Neural progenitor cell (in vitro differentiated cells): Measurements from ENCODE around the gene PCGF3. TPM values are rescaled to one million over a fixed set of nuclear protein-coding genes. Genes with fewer than 3 reads are reported as not detected.

ENCODE experiments used
- DNase-seq: peaks from one replicate; pipeline ENCODE4 v3.0.0-alpha.2; 2016; ENCODE audit warnings: low spot score
- H2AFZ ChIP-seq: fragments of 200-600 bp; sonication (generic); replicated peaks from 2 replicates; pipeline ENCODE4 v1.6.1; 2016; ENCODE audit warnings: antibody characterized with exemption
- H3F3A ChIP-seq: fragments of 200-600 bp; sonication (generic); 2 replicates; pipeline ENCODE4 v1.6.1; 2016; ENCODE audit warnings: antibody characterized with exemption, low read depth
- H3K27ac ChIP-seq: fragments of 200-600 bp; sonication (generic); 2 replicates; pipeline ENCODE4 v1.5.1; 2016; ENCODE audit warnings: mild to moderate bottlenecking
- H3K27me3 ChIP-seq: fragments of 200-600 bp; sonication (generic); 2 replicates; pipeline ENCODE4 v1.6.1; 2016; ENCODE audit warnings: mild to moderate bottlenecking, moderate library complexity
- H3K36me3 ChIP-seq: fragments of 200-600 bp; sonication (generic); 2 replicates; pipeline ENCODE4 v1.5.1; 2016
- H3K4me1 ChIP-seq: fragments of 200-600 bp; sonication (generic); 2 replicates; pipeline ENCODE4 v1.6.1; 2016; ENCODE audit warnings: mixed run types
- H3K4me2 ChIP-seq: fragments of 200-600 bp; sonication (generic); 2 replicates; pipeline ENCODE4 v1.6.1; 2016
- H3K4me3 ChIP-seq: fragments of 200-600 bp; sonication (generic); 2 replicates; pipeline ENCODE4 v1.5.1; 2016
- H3K79me2 ChIP-seq: fragments of 200-600 bp; sonication (generic); 2 replicates; pipeline ENCODE4 v1.6.1; 2016; ENCODE audit warnings: low read depth
- H3K9ac ChIP-seq: fragments of 200-600 bp; sonication (generic); 2 replicates; pipeline ENCODE4 v1.6.1; 2016
- H3K9me3 ChIP-seq: fragments of 200-600 bp; sonication (generic); 2 replicates; pipeline ENCODE4 v1.5.1; 2016; ENCODE audit warnings: low read depth
- H4K20me1 ChIP-seq: fragments of 200-600 bp; sonication (generic); 2 replicates; pipeline ENCODE4 v1.6.1; 2016; ENCODE audit warnings: low read depth
- H3K27ac Mint-ChIP-seq: 3 replicates; pipeline ENCODE4 v1.8.0; 2021; ENCODE audit warnings: mixed read lengths
- H3K27me3 Mint-ChIP-seq: 2 replicates; pipeline ENCODE4 v1.8.0; 2022; ENCODE audit warnings: low read depth, mild to moderate bottlenecking, inconsistent platforms, moderate library complexity, mixed read lengths; ENCODE audit not compliant: insufficient read depth
- H3K36me3 Mint-ChIP-seq: 3 replicates; pipeline ENCODE4 v1.8.0; 2021; ENCODE audit warnings: mixed read lengths
- H3K4me1 Mint-ChIP-seq: 3 replicates; pipeline ENCODE4 v1.8.0; 2021; ENCODE audit warnings: mixed read lengths
- H3K4me3 Mint-ChIP-seq: 3 replicates; pipeline ENCODE4 v1.8.0; 2021; ENCODE audit warnings: mild to moderate bottlenecking, moderate library complexity, mixed read lengths
- H3K9me3 Mint-ChIP-seq: 3 replicates; pipeline ENCODE4 v1.8.0; 2020; ENCODE audit warnings: mixed read lengths
- EZH2 ChIP-seq: fragments of 200-600 bp; sonication (generic); IDR thresholded peaks from 2 replicates; pipeline ENCODE4 v1.6.1; 2017; ENCODE audit warnings: antibody characterized with exemption, mild to moderate bottlenecking, moderate library complexity
- EZH2phosphoT487 ChIP-seq: fragments of 200-600 bp; sonication (generic); IDR thresholded peaks from 2 replicates; pipeline ENCODE4 v1.6.1; 2017; ENCODE audit warnings: antibody characterized with exemption
- total RNA-seq: library from RNA; depleted of rRNA; stranded (reverse); fragments of >200 nt; gene quantifications from 2 replicates; pipeline ENCODE4 v1.2.3, GENCODE V29; 2015; ENCODE audit warnings: low replicate concordance
- TF ChIP-seq, protein P1 (sequence below): fragments of 200-600 bp; sonication (generic); IDR thresholded peaks from 2 replicates; pipeline ENCODE4 v1.5.1; 2017; ENCODE audit warnings: antibody characterized with exemption, mild to moderate bottlenecking

Gene PCGF3
- total RNA-seq, 1 donor from 2014 or later = 44.7 TPM

DNA sequence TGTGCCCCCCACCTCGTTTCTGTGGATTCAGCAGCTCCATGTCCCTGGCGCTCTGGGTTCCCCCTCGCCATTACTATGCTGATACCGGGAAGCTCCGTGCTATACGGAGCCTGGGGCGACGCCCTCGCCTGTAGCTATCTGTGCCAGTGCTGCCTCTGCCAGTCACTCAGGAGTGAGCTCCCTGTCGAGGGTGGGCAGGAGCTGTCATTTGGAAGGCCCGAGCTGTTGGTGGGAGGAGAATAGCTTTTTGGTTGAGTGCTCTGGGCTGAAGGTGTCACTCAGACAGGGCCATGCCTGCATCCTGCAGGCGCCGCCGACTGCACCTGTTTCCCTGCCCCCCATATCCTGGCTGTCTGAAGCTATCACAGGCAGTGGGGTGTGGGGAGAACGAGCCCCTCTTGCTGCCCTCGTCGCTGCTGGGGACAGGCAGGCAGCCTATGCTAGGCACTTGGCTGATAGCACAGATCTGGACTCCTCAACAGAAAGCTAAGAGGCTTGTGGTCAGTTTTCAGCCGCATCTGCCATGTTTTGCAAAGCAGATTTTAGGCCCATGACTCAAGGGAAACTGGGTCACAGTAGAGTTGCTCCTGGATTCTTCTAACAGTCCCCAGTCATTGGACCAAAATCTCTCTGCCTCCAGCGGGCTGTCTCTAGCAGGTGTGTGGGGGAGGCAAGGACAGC is 88.4 kb downstream of the PCGF3 start:
- TF ChIP-seq, protein P1, sequence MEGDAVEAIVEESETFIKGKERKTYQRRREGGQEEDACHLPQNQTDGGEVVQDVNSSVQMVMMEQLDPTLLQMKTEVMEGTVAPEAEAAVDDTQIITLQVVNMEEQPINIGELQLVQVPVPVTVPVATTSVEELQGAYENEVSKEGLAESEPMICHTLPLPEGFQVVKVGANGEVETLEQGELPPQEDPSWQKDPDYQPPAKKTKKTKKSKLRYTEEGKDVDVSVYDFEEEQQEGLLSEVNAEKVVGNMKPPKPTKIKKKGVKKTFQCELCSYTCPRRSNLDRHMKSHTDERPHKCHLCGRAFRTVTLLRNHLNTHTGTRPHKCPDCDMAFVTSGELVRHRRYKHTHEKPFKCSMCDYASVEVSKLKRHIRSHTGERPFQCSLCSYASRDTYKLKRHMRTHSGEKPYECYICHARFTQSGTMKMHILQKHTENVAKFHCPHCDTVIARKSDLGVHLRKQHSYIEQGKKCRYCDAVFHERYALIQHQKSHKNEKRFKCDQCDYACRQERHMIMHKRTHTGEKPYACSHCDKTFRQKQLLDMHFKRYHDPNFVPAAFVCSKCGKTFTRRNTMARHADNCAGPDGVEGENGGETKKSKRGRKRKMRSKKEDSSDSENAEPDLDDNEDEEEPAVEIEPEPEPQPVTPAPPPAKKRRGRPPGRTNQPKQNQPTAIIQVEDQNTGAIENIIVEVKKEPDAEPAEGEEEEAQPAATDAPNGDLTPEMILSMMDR = no peak
- TF ChIP-seq EZH2phosphoT487 (no peak), EZH2 (no peak)
- Histone ChIP-seq H3K4me1 (peaks cover 19% of the 10 kb centered on the region), H4K20me1 (peaks cover 8% of the 10 kb centered on the region), H3K27ac (no peak overlapping the region), H3K27me3 (peaks cover 98% of the 10 kb centered on the region), H3K36me3 (no peaks in the 10 kb centered on the region), H3K9ac (no peak overlapping the region), H3F3A (peaks cover 9% of the 10 kb centered on the region), H2AFZ (no peak overlapping the region), H3K4me3 (no peak overlapping the region), H3K9me3 (no peaks in the 10 kb centered on the region), H3K79me2 (no peaks in the 10 kb centered on the region), H3K4me2 (no peak overlapping the region)
- Mint-ChIP-seq H3K36me3 (no peaks in the 10 kb centered on the region), H3K4me3 (peak overlapping the region; percentile 57), H3K4me1 (peaks cover 22% of the 10 kb centered on the region), H3K27ac (no peak overlapping the region), H3K9me3 (no peaks in the 10 kb centered on the region), H3K27me3 (peaks cover 31% of the 10 kb centered on the region)
- DNase-seq = no peak

DNA sequence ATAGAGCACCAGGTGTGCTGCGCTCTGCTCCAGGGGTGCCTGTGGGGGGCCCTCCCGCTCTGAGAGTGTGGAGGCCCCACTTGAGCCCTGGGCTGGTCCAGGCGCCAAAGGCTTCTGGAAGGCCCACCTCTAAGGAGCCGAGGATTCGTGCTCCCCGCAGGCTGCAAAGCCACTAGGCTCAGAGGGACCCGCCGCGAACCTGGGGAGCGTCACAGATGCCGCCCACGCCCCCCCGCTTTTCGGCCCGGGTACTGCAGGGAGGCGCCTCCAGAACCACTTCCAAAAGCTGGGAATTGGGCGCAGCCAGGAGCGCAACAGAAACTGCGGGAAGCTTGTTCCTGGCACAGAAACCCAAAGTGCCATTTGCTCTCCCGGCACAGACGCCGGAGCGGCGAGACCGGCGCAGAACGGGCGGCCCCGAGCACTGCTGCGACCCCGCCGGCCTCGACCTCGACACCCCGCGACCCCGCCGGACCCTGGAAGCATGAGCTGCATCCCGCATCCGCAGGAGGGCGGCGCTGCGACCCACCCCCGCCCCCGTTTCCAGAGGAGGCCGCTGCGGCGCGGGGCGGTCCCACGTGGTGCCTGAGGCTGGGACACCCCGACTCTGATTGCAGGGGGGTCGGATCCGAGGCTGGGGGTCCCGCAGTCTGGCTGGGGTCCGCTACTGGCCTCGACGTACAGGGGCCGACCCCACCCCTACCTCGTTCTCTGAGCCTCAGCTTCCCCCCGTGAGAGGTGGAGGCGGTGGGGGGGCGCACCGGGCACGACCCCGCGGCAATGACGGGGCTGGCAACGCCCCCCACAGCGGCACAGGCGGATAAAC is 89.5 kb downstream of the PCGF3 start:
- Mint-ChIP-seq H3K36me3 (no peaks in the 10 kb centered on the region), H3K4me1 (peaks cover 22% of the 10 kb centered on the region), H3K27ac (no peak overlapping the region), H3K27me3 (peaks cover 32% of the 10 kb centered on the region), H3K9me3 (no peaks in the 10 kb centered on the region), H3K4me3 (no peak overlapping the region)
- Histone ChIP-seq H2AFZ (no peak overlapping the region), H3K9me3 (no peaks in the 10 kb centered on the region), H3K27me3 (peaks cover 91% of the 10 kb centered on the region), H3K79me2 (no peaks in the 10 kb centered on the region), H3K9ac (no peak overlapping the region), H3K4me1 (peaks cover 19% of the 10 kb centered on the region), H3K27ac (no peak overlapping the region), H3K36me3 (no peaks in the 10 kb centered on the region), H3K4me2 (peak overlapping the region; percentile 70), H3K4me3 (peak overlapping the region; percentile 29), H4K20me1 (peaks cover 8% of the 10 kb centered on the region), H3F3A (peaks cover 9% of the 10 kb centered on the region)
- TF ChIP-seq, protein P1 = peak; percentile 16
- peak; percentile 64 for TF ChIP-seq EZH2phosphoT487
- TF ChIP-seq EZH2 = peak; percentile 77
- DNase-seq = peak; percentile 55

DNA sequence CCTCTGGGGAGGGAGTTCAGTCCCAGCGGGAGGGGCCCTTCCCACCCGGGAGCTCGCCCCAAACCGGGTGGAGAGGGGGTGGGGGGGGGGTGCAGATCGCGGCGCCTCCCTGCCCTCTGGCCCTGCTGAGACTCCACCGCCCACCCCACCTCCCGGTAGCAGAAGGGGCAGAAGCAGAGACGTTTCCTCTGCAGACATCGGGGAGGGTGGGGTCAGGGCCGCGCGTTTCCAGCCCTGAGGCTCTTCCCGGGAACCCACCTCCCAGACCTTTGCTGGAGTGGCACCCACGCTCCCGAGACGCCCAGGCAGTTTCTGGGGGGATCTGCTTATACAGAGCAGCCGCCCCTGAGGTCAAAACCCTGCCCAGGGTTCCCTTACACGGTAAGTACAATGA is 90.1 kb downstream of the PCGF3 start:
- H3K4me3 ChIP-seq = peak overlapping the region; percentile 29
- no peaks in the 10 kb centered on the region for H3K9me3 Mint-ChIP-seq

More for the DNA sequence above, 90.1 kb downstream of the PCGF3 start:
- Histone ChIP-seq H4K20me1 (peaks cover 8% of the 10 kb centered on the region), H3K27ac (no peak overlapping the region), H3K36me3 (no peaks in the 10 kb centered on the region), H3F3A (peaks cover 9% of the 10 kb centered on the region), H3K4me1 (peaks cover 19% of the 10 kb centered on the region), H2AFZ (no peak overlapping the region), H3K9ac (no peak overlapping the region), H3K79me2 (no peaks in the 10 kb centered on the region), H3K4me2 (peak overlapping the region; percentile 70), H3K27me3 (peaks cover 85% of the 10 kb centered on the region), H3K9me3 (no peaks in the 10 kb centered on the region)
- peaks cover 22% of the 10 kb centered on the region for H3K4me1 Mint-ChIP-seq
- H3K27me3 Mint-ChIP-seq = peaks cover 32% of the 10 kb centered on the region
- no peak overlapping the region for H3K4me3 Mint-ChIP-seq
- no peak overlapping the region for H3K27ac Mint-ChIP-seq
- no peak for TF ChIP-seq EZH2phosphoT487
- TF ChIP-seq, protein P1 = no peak
- DNase-seq = no peak
- H3K36me3 Mint-ChIP-seq = no peaks in the 10 kb centered on the region
